ENCODE results near the gene AVPI1.
A peak's percentile ranks its signal among the peaks of the same experiment; 100 is the strongest.

AVPI1 gene, protein sequence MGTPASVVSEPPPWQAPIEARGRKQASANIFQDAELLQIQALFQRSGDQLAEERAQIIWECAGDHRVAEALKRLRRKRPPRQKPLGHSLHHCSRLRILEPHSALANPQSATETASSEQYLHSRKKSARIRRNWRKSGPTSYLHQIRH

DNA sequence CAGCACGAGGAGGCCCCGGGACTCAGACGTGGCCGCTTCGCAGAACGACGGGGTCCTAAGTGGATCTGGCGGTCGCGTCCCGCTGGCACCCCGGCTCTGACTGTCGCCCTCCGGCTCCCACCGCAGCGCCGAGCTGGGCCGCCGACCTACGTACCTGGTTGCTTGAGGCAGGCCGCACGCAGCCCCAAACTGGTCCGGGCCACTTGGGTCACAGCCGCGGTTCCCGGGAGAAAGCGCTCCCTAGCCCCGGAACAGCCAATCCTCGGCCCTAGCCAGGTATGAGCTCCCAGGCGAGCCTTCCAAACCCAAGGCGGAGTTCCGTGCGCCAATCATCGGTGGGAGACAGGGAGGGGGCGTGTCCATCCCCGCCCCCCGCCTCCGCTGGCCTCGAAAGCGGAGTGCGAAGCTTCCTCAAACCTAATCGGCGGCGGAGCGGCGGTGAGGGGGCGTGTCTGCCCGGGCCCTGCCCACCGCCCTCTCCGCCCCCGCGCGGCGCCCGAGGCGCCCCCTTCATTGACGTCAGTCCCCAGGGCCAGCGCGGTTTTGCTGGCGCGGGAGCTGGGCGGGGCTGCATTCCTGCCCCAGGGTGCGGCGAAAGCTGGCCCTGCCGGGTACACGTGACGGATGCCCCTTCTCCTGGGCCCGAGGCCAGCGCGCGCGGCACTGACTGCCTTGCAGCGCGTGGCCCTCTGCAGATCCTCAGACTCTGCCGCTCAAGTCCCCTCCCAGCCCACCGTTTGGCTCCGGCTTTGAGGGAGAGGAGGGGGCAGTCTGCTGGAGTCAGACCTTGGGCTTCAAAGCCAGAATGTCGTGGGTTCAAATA, at the start of gene AVPI1:
Gene AVPI1 (minus strand): TSS at position 280 of the 823 bp plus-strand sequence. CDS start 7,336 bp downstream, outside the sequence.
- DNase-seq (ENCODE audit: low spot score) (peak; percentile 95), FAIRE-seq (peak; percentile 5)

DNA sequence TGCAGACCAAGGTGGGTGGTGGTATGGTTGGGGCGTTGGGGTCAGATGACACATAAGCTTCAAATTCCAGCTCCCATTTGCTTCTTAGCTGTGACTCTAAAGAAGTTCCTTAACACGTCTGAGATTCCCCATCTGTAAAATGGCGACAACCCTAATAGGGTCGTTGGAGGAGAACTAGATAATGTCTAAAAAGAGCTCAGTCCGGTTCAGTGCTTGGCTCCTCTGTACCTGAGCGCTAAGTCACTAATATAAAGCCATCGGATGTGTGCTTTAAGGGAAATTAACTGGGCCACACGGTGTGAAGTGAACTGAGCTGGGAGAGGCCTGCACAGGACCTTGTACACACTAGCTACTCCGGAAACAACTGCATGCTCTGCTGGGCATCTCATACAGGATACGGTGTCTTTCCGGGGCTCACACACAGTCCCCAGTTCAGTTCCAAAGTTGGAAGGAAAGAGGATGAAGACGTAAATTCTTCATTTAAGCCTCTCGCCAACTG, 49.4 kb upstream of the AVPI1 start:
- no peak for FAIRE-seq
- DNase-seq (ENCODE audit: low spot score), result no peak

DNA sequence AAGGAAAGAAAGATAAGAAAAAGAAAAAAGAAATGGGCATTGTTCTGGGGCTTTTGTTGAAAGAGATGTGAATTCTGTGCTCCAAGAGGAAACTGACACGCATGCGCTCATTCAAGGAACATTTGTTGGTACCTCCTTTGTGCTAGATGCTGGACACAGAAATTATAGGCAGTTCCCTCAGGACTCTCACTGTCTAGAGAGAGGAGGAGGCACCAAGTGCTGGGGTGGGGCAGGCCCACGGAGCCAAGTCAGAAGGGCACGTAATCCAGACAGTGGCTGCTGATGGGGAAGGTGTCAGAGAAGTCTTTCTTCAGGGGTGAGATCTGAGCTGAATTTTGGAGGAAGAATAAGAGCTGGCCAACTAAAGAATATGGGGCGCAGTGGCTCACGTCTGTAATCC, 47.0 kb upstream of the AVPI1 start:
- FAIRE-seq, result no peak
- DNase-seq (ENCODE audit: low spot score), result no peak

DNA sequence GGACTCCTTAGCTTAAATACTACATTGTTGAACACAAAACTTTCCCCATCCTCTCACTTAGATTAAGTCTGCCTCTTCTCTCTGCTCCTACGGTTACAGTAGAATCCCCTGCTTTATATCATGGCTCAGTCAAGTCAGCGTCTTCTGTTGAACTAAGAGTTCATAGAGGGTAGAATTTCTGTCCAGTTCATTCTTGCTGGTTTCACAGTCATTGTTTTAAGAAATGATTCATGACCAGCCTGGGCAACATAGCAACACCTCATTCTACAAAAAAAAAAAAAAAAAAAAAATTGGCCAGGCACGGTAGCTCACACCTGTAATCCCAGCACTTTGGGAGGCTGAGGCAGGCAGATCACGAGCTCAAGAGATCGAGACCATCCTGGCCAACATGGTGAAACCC, 46.2 kb upstream of the AVPI1 start:
- DNase-seq (ENCODE audit: low spot score) (no peak), FAIRE-seq (no peak)

DNA sequence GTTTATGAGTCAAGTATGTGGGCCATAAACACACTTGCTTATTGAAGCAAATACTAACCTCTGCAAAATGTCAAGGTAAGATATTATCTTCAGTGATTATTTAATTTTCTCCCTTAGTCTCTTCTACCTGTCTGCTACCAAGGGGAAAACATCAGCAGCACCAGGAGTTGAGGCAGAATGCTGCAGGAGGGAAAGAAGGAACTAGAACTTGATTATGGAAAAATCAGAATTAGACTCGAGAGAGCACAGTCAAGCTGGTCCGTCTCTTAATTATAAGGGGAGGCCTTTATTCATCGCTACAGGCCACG, 45.0 kb upstream of the AVPI1 start:
- no peak for FAIRE-seq
- DNase-seq (ENCODE audit: low spot score), result no peak

DNA sequence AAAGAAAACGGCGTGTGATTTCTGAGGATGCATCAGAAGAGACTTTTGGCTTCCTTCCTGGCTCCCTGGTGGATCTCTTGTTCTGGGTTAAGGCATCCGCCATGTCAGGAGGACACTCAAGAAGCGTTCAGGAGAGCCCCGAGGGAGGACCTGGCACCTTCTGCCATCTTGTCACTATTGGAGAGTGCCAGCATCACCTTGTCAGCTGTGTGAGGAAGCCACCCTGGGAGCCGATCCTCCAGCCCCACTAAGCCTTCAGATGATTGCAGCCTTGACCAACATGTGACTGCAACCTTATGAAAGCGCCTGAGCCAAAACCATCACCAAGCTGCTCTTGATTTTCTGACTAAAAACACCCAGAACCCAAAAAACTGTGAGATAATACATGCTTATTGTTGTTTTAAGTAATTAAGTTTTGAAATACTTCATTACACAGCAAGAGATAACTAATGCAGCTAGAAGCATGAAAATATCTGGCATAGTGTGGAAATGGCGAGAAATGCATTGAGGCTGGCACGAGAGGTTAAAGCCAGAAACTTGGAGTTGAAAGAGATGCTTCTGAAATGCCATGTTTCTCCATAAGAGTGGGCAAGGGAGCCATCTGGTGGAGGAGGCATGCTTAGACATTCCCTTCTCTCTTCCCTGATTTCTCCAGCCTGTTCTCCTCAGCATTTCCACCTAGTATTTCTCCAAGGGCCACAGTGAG, 44.5 kb upstream of the AVPI1 start:
- peak; percentile 71 for DNase-seq (ENCODE audit: low spot score)
- no peak for FAIRE-seq

DNA sequence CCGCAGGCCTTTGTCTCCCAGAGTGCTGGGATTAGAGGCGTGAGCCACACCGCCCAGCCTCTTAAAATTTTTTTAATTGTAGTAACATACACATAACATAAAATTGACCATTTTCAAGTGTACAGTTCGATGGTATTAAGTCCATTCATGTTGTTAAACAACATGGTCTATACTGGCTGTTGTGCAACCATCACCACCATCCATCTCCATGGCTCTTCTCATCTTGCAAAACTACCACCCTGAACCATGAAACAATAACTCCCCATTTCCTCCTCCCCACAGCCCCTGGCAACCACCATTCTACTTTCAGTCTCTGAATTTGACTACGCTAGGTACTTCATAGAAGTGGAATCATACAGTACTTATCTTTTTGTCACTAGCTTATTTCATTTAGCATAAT, 42.0 kb upstream of the AVPI1 start:
- FAIRE-seq, result no peak
- DNase-seq (ENCODE audit: low spot score), result no peak

DNA sequence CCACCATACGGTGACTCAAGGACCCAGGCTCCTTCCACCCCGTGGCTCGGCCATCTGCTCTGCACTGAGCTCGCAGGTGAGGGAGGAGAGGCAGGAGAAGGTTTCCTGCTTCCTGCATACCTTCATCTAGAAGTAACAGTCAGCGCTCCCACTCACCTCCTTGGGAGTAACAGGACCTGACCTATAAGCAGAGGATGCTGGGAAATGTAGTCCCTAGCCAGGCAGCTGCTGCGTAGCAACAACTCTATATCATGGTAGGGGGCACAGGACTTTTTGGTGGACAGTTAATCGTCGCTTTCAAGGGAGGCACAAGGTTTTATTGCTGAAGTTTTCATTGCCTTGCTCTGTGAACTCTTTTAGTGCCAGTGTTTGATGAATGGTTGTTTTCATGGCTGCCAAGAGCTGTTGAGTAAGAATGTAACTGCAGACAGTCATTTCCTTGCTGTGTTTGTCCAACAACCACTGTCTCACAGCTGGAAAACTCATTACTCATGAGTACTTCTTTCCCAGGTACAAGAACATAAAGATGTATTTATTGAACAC, 39.7 kb upstream of the AVPI1 start:
- FAIRE-seq (no peak), DNase-seq (ENCODE audit: low spot score) (peak; percentile 27)

DNA sequence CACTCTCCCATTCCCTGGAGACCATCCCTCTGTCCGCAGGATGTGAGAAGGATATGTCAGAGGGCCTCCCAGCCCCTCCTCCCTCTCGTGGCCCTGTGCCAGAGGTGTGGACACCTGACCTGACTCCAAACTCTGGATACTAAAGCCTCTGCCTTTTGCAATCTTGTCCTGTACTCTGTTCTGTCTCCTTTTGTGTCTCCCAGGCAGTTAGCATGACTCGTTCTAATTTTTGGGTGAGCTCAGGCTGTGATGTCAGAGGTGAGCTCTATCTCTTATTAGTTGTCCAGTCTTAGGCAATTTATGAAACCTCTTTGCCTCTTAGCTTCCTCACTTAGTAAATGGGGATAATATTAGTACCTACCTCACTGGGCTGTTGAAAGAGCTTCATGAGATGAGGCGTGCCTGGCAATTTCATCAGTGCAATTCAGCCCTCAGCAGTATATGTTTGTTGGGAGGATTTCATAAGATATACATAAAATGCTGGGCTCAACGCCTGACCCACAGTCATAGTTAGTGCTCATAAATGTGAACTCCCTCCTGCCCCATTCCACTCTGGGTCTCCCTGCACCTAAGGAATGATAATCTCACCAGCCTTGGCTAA, 37.4 kb upstream of the AVPI1 start:
- FAIRE-seq, result no peak
- no peak for DNase-seq (ENCODE audit: low spot score)

DNA sequence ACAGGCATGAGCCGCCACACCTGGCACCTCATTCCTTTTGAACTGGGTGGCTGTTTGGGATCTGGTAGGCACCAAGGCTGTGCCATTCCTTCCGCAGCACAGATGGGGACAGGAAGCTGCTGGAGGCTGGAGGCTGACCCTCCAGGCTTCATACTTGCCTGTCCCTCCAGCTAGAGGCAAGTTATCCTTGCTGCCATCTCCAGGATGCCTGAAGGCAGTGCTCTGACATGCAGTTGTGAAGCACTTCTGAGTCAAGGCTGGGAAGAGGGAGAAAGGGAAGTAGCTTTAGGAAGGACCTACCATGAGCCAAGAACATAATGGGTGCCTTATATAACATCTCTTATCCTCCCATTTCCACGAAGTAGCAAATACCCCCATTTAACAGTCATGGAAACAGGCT, 36.0 kb upstream of the AVPI1 start:
- no peak for DNase-seq (ENCODE audit: low spot score)
- no peak for FAIRE-seq

DNA sequence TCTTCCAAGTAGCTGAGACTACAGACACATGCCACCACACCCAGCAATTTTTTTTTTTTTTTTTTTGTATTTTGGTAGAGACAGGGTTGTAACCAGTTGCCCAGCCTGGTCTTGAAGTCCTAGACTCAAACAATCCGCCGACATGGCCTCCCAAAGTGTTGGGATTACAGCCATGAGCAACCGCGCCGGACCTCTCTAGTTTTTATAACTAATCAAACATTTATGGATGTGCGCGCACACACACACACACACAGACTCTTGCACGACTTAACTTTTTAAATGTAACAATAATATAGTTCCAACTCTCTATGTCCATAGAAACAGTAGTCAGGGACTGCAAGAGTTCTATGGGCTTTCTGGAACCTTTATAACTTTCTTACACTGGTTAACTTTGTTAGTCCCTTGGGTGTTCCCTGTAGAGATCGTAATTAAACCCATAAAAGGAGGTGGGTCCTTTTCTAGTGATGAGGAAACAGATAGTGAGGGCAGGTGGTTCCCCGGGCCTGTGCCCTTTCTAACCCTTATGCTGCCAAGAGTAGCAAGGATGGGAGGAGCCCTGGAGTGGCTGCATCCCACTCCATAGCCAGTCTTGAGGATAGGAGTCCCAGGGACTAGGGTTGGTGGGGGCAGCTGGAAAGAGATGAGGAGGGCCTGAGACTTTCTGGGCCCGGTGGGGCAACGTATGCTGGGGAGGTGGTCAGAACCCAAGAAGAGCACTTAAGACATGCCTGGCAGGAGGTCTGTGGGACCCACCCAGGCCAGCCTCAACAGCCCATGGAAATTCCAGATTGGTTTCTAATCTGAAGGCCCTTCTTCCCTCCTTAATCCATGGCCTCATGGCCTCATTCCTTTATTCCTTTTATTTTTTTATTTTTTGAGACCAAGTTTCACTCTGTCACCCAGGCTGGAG, 35.1 kb upstream of the AVPI1 start:
- DNase-seq (ENCODE audit: low spot score) (no peak), FAIRE-seq (no peak)

DNA sequence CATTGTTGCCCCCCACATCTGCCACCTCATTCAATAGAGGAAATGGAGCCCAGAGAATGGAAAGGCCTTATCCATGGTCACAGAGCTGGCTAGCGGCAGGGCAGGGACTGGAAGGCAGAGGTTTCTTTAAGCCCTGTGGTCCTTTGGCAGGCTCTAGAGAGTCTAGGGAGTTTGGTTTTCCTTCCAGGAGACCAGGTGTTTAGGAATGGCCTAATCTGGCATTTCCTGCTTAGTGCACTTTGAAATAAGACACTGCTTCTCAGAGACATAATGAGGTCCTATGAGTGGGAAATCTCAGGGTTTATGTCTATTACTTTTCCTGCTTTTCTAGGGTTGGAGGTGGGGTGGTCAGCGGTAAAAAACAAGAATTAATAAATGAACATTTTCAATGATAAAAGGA, 32.6 kb upstream of the AVPI1 start:
- DNase-seq (ENCODE audit: low spot score) (no peak), FAIRE-seq (no peak)

DNA sequence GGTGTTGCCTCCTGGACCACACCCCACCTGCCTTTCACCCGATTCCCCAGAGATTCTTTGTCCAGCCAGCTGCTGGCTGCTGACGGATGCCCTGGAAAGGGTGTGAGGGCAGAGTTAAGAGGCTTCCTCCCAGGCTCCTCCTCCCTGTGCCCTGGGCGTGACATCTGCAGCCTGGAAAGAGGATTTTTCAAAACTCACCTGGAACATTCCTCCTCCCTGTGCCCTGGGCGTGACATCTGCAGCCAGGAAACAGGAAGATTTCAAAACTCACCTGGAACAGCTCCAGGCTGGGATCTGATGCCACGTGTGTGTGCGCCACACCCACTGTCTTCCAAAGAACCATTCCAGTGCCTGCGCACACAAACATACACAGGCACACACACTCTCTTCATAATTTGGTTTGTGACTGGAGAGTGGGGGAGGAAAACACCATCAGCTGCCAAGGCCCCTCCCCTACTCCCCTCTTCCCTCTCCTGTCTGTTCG, 31.7 kb upstream of the AVPI1 start:
- DNase-seq (ENCODE audit: low spot score) (no peak), FAIRE-seq (no peak)

DNA sequence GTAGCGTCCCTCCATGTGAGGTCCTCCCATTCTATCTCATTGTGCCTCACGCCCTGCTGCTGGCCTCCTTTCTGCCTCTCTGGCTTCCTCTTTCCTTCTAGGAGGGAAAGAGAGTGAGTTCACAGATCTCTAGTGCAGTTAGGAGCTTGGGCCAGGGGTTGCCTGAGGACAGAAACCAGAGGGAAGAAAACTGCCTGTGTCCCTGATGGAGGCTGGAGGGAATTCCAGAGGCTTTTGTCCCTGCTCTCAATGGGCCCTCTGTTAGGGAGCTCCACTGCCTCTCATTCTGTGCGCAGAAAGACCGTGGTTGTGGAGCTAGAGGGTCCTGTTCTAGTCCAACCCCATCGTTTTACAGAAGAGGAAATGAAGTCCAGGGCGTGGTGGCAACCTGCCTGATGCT, 31.1 kb upstream of the AVPI1 start:
- FAIRE-seq (no peak), DNase-seq (ENCODE audit: low spot score) (no peak)

DNA sequence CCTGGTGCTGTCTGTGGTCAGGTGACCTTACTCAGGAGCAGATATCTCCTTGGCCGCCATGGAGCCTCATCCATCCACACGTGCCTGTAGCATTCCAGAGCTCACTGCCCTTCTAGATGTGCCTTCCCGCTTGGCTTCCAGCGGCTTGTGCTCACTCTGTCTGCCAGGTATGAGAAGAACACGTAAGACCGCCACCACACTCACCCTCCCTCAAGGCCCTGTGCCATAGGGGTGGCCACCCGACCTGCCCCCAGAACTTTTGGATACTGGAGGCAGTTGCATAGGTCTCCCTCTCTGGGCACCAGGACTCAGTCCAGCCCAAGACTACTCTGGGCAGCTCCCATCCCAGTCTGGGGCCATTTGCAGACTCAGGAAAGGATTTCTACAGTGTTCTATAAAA, 30.6 kb upstream of the AVPI1 start:
- DNase-seq (ENCODE audit: low spot score) (no peak), FAIRE-seq (no peak)

DNA sequence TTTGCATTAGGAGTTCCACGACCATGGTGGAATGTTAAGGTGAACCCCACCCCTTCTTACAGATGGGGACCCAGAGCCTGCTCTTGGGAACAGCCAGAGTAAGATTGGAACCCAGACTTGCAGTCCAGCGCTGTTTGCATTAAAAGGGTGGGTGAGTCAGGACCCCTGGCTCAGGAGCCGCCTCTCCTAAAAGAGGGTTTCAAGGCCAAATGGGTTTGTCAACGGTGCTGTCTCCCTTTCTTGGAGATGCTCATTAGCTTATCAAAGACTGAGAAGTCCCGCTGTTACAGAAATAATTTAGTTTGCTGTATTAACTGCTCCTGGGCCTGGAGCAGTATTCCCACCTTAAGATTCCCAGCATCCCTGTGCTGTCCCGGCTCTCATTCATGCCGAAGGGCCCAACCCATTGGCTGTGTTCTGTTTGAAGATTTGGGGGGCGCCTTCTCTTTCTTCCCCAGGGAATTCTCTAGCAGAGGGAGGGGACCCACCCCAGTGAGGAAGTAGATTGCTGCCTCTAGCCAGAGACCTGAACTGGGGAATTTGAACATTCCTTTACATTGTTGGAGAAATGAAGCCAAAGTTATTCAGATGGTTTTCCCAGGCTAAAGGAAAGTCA, 28.3 kb upstream of the AVPI1 start:
- FAIRE-seq (no peak), DNase-seq (ENCODE audit: low spot score) (no peak)

DNA sequence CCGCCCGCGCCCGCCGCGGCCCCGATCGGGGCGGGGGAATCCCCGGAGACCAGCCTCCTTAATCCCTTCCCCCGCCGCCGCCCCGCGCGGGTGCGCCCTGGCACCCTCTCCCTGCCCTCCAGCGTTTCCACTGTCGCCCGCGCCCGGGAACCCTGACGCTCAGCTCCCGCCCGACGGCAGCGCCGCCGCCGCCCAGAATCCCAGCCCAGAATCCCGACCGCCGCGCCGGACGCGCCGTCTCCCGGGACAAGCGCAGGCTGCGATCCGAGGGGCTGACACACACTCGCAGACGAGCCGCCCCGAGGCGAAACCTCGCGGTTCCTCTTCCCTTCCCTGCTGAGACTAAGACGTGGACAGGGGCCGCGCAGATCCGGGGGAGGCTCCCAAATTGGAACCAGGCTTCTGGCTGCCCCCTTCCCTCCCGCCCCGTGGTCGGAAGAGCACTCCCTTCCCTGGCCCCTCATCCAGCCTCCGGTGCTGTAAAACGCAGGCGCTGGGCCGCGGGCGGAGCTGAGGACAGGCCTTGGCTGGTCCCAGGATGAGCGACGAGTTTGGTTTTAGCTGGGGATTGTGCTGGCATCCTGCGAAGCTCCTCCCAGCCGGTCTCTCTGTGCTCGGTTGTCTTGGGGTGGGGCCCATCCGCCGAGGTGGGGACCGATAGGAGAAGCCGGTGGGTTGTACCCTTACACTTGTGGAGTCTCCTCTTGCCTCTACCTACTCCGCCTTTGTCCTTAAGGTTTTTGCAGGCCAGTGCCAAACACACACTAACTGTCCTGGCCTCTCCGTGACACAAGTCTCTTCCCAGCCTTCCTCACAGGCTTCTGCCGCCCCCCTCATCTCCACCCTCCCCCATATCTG, 27.6 kb upstream of the AVPI1 start:
- no peak for FAIRE-seq

DNA sequence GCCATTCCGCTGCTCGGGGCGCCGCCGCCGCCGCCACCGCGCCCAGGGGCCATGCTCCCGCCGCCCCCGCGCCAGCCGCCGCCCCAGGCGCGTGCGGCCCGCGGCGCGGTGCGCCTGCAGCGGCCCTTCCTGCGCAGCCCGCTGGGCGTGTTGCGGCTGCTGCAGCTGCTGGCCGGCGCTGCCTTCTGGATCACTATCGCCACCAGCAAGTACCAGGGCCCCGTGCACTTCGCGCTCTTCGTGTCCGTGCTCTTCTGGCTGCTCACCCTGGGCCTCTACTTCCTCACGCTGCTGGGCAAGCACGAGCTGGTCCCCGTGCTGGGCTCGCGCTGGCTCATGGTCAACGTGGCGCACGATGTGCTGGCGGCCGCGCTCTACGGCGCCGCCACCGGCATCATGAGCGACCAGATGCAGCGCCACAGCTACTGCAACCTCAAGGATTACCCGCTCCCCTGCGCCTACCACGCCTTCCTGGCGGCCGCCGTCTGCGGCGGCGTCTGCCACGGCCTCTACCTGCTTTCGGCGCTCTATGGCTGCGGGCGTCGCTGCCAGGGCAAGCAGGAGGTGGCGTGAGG, 26.9 kb upstream of the AVPI1 start:
- FAIRE-seq, result peak; percentile 96
- peak; percentile 76 for DNase-seq (ENCODE audit: low spot score)

More for the DNA sequence above, 27.6 kb upstream of the AVPI1 start:
- peak; percentile 64 for DNase-seq (ENCODE audit: low spot score)

DNA sequence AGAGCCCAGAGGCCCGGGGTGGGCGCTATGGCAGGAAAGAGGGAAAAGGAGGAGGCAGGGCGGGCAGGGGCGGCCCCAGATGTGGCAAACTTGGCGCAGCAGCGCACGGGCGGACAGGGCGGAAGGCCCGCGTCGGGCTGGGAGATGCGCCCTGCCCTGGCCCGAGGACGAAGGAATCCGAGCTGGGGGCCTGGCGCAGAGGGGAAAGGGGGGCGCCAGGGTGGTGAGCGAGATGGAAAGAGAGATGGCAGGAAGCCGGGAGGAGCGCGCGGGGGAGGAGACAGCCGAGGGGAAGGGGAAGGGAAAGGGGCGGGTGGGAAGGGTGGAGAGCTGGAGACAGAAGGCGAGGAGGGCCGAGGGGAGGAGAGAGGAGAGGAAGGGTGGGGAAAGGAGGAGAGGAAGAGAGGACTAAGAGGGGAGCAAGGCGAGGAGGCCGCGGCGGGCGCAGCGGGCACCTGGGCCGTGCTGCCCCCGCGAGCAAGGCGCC, 26.3 kb upstream of the AVPI1 start, which contains the start of gene MARVELD1:
Gene MARVELD1 (plus strand): TSS at position 392 of the 487 bp plus-strand sequence. CDS start 147 bp downstream, outside the sequence.
- peak; percentile 80 for DNase-seq (ENCODE audit: low spot score)
- no peak for FAIRE-seq

Measured in urothelium cell line (cell line).